ENCODE results near the gene FAM222B. TPM values are rescaled to one million over a fixed set of nuclear protein-coding genes. Genes with fewer than 3 reads are reported as not detected.

The FAM222B gene
- total RNA-seq, 4 donors from 2014 or later: 10.7 to 18.0 (median 12.0) TPM

DNA sequence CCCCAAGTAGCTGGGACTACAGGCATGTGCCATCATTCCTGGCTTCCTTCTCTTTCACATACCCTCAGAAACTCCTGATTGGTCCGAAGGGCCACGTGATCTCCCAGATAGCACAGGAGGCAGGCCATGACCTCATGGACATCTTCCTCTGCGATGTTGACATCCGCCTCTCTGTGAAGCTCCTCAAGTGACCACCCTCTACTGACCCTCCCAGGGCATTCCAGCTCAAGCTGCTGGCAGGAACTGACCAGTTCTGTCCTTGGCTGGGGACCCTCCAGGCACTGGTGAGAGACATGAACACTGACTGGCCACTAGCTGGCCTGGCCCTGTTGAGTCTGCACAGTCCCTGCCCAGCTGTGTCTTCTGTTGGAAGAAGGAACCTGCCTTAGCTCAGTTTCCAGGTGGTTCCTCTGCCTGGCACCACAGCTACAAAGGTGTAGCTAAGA lies 17.8 kb upstream of the FAM222B start:
- no peak for DNase-seq (ENCODE audit: low spot score in 2 of 2)
- 96 to 99% methylated on average over 4 of the region's 4 CpGs for WGBS, 2 donors
- no peak overlapping the region for H3K4me3 ChIP-seq (ENCODE audit: low read depth, poor library complexity, severe bottlenecking)
- TF ChIP-seq, protein P1, sequence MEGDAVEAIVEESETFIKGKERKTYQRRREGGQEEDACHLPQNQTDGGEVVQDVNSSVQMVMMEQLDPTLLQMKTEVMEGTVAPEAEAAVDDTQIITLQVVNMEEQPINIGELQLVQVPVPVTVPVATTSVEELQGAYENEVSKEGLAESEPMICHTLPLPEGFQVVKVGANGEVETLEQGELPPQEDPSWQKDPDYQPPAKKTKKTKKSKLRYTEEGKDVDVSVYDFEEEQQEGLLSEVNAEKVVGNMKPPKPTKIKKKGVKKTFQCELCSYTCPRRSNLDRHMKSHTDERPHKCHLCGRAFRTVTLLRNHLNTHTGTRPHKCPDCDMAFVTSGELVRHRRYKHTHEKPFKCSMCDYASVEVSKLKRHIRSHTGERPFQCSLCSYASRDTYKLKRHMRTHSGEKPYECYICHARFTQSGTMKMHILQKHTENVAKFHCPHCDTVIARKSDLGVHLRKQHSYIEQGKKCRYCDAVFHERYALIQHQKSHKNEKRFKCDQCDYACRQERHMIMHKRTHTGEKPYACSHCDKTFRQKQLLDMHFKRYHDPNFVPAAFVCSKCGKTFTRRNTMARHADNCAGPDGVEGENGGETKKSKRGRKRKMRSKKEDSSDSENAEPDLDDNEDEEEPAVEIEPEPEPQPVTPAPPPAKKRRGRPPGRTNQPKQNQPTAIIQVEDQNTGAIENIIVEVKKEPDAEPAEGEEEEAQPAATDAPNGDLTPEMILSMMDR (IDR thresholded peaks at IDR 0.05): no peak
- no peak for TF ChIP-seq POLR2A (IDR thresholded peaks at IDR 0.05)
- intact Hi-C loops (cut with DNase I; ENCODE audit: low total_unique reads): no loop called here

DNA sequence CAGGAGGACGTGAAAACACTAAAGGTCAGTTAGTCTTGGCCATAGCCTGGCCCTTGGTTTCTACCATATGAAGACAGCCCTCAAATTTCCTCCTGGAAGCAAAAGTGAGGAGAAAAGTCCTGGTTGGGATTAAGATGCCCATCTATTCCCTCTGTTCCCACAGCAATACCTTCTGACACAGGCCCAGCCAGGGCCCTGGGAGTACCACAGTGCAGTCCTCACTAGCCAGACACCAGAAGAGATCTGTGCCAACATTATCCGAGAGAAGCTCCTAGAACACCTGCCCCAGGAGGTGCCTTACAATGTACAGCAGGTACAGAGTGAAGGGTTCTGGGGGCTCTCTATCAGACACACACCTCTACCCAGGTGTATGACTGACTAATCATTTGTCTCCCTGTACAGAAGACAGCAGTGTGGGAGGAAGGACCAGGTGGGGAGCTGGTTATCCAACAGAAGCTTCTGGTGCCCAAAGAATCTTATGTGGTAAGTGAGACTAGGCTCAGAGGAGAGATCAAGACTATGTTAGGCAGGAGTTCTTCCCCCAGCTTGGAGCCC lies 16.3 kb upstream of the FAM222B start:
- no peak for TF ChIP-seq POLR2A (IDR thresholded peaks at IDR 0.05)
- TF ChIP-seq, protein P1 (IDR thresholded peaks at IDR 0.05): no peak
- no peak overlapping the region for H3K4me3 ChIP-seq (ENCODE audit: low read depth, poor library complexity, severe bottlenecking)
- DNase-seq (ENCODE audit: low spot score in 2 of 2): no peak
- intact Hi-C loops (cut with DNase I; ENCODE audit: low total_unique reads): no loop called here
- 43 to 50% methylated on average over 2 of the region's 2 CpGs for WGBS, 2 donors

DNA sequence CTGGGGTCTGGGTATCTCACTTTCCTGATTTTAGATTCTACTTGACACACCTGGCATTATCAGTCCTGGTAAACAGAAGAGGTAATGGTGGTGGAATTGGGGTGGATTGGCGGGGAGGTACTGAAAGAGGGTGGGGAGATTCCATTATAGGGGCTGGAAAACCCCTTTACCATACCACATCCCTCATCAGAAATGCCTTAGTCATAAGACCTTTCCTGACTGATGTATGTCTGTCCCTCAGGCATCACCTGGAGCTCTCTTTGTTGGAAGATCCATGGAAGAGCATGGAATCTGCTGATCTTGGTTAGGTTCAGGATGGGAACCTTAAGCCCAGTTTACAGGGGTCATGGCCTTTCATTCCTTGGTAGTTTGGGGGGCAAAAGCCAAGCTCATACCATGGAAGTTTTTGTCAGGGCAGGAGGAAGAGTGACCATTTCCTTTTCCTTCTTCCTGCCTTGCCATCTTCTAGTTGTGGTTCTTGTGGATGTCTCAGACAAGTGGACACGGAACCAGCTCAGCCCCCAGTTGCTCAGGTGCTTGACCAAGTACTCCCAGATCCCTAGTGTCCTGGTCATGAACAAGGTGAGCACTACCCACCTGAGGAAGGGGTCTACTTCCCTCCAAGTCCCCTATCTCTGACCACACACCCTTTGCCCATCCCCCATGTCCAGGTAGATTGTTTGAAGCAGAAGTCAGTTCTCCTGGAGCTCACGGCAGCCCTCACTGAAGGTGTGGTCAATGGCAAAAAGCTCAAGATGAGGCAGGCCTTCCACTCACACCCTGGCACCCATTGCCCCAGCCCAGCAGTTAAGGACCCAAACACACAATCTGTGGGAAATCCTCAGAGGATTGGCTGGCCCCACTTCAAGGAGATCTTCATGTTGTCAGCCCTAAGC lies 15.6 kb upstream of the FAM222B start:
- 92 to 97% methylated on average over 3 of the region's 3 CpGs for WGBS, 2 donors
- intact Hi-C loops (cut with DNase I; ENCODE audit: low total_unique reads): no loop called here
- TF ChIP-seq, protein P1 (IDR thresholded peaks at IDR 0.05): no peak
- no peak for TF ChIP-seq POLR2A (IDR thresholded peaks at IDR 0.05)
- no peak for DNase-seq (ENCODE audit: low spot score in 2 of 2)
- no peak overlapping the region for H3K4me3 ChIP-seq (ENCODE audit: low read depth, poor library complexity, severe bottlenecking)

- 92 to 100% methylated on average over 5 of the region's 5 CpGs for WGBS, 2 donors
- intact Hi-C loops (cut with DNase I; ENCODE audit: low total_unique reads): no loop called here
- no peak overlapping the region for H3K4me3 ChIP-seq (ENCODE audit: low read depth, poor library complexity, severe bottlenecking)
- no peak for TF ChIP-seq POLR2A (IDR thresholded peaks at IDR 0.05)
- TF ChIP-seq, protein P1 (IDR thresholded peaks at IDR 0.05): no peak
- DNase-seq (ENCODE audit: low spot score in 2 of 2): no peak
Measured at GRCh38 chr17:28856028-28856574, 13.5 kb upstream of the FAM222B start.

DNA sequence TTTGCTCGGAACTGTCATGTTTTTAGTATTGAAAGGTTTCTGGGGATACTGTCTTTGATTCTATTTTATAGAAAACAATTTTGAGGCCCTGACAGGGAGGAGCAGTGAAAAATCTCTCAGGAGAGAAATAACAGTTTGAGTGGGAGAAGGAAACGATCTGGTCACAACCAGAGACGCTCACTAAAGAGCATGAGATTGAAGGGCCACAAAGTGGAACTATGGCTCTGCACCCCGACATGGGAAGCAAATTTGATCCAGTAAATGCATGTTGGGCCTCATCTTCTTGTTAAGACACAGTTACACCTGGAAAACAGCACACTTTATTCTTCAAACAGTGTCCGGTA lies 12.7 kb upstream of the FAM222B start:
- intact Hi-C loops (cut with DNase I; ENCODE audit: low total_unique reads): no loop called here
- TF ChIP-seq, protein P1 (IDR thresholded peaks at IDR 0.05): no peak
- no peak for DNase-seq (ENCODE audit: low spot score in 2 of 2)
- WGBS, 2 donors: 18 to 19% methylated on average over 5 of the region's 5 CpGs
- H3K4me3 ChIP-seq (ENCODE audit: low read depth, poor library complexity, severe bottlenecking): peak overlapping the region; percentile 85
